Skeletal muscle tissue (tissue), 4 donors: ENCODE measurements around the gene POLD4. TPM values are rescaled to one million over a fixed set of nuclear protein-coding genes. Genes with fewer than 3 reads are reported as not detected.
A peak's percentile ranks its signal among the peaks of the same experiment; 100 is the strongest.

ENCODE experiments used
- H3K27ac ChIP-seq: one replicate; pipeline ENCODE4 v1.7.0; 2013; ENCODE audit warnings: mild to moderate bottlenecking, low read depth, low read length, inconsistent platforms
- H3K27me3 ChIP-seq, 3 donors: one replicate each; pipeline ENCODE4 v1.7.0; 2013; ENCODE audit warnings: low read length in 3 of 3; ENCODE audit not compliant: control insufficient read depth in 3 of 3, insufficient read depth in 3 of 3
- H3K36me3 ChIP-seq, 3 donors: one replicate each; pipeline ENCODE4 v1.7.0; 2013; ENCODE audit warnings: low read length in 3 of 3; ENCODE audit not compliant: control insufficient read depth in 3 of 3, insufficient read depth in 3 of 3
- H3K4me1 ChIP-seq, 3 donors: one replicate each; pipeline ENCODE4 v1.7.0; 2013; ENCODE audit warnings: low read length in 3 of 3, mild to moderate bottlenecking in 3 of 3; ENCODE audit not compliant: control insufficient read depth in 3 of 3, insufficient read depth in 3 of 3
- H3K4me3 ChIP-seq, 3 donors: one replicate each; pipeline ENCODE4 v1.7.0; 2013; ENCODE audit warnings: low read length in 3 of 3
- H3K9ac ChIP-seq, 3 donors: one replicate each; pipeline ENCODE4 v1.7.0; 2013; ENCODE audit warnings: low read length in 3 of 3, mild to moderate bottlenecking in 3 of 3, moderate library complexity in 2 of 3, low read depth in 1 of 3
- H3K9me3 ChIP-seq, 3 donors: one replicate each; pipeline ENCODE4 v1.7.0; 2013; ENCODE audit warnings: low read length in 3 of 3; ENCODE audit not compliant: control insufficient read depth in 3 of 3
- total RNA-seq: library from RNA; depleted of rRNA; stranded (reverse); fragments of >200 nt; gene quantifications from one replicate; pipeline ENCODE4 v1.2.3, GENCODE V29; 2014
- donor health status: Osteomylitis.

Gene POLD4
- total RNA-seq, 1 donor from 2014 or later = 14.6 TPM

- Histone ChIP-seq H3K27me3 (peaks cover 9 to 38% (median 31%) of the 10 kb centered on the region in 3 donors), H3K9me3 (no peaks in the 10 kb centered on the region), H3K27ac (no peak overlapping the region), H3K9ac (peak overlapping the region in 1 of 3 donors; percentile 33), H3K36me3 (peaks cover 0 to 6% (median 5%) of the 10 kb centered on the region in 3 donors), H3K4me3 (no peak overlapping the region), H3K4me1 (peaks cover 7 to 18% (median 13%) of the 10 kb centered on the region in 3 donors)
These were observed 12.5 kb upstream of the POLD4 start for GRCh38 chr11:67365736-67366444.

GRCh38 chr11:67364783-67365722, 11.7 kb upstream of the POLD4 start:
- Histone ChIP-seq H3K27me3 (peaks cover 5 to 32% (median 29%) of the 10 kb centered on the region in 3 donors), H3K9ac (no peak overlapping the region), H3K9me3 (no peaks in the 10 kb centered on the region), H3K27ac (no peak overlapping the region), H3K36me3 (peaks cover 0 to 6% (median 5%) of the 10 kb centered on the region in 3 donors), H3K4me1 (peaks cover 7 to 14% (median 13%) of the 10 kb centered on the region in 3 donors), H3K4me3 (no peak overlapping the region)

GRCh38 chr11:67364169-67364568, 10.8 kb upstream of the POLD4 start:
- Histone ChIP-seq H3K27ac (no peak overlapping the region), H3K9ac (no peak overlapping the region), H3K9me3 (no peaks in the 10 kb centered on the region), H3K4me3 (no peak overlapping the region), H3K36me3 (peaks cover 0 to 6% (median 5%) of the 10 kb centered on the region in 3 donors), H3K4me1 (peaks cover 7 to 13% (median 11%) of the 10 kb centered on the region in 3 donors), H3K27me3 (peaks cover 5 to 25% (median 21%) of the 10 kb centered on the region in 3 donors)

- peak overlapping the region in 1 of 3 donors; percentile 64 for H3K9ac ChIP-seq
- no peaks in the 10 kb centered on the region for H3K27me3 ChIP-seq
- H3K4me1 ChIP-seq = peaks cover 15 to 48% (median 43%) of the 10 kb centered on the region in 3 donors
- H3K9me3 ChIP-seq = no peaks in the 10 kb centered on the region
- H3K4me3 ChIP-seq = no peak overlapping the region
- H3K27ac ChIP-seq = peak overlapping the region; percentile 40
- no peaks in the 10 kb centered on the region for H3K36me3 ChIP-seq
These were observed 4.7 kb upstream of the POLD4 start for GRCh38 chr11:67357831-67358670.

- Histone ChIP-seq H3K27me3 (no peaks in the 10 kb centered on the region), H3K9ac (peak overlapping the region in 2 of 3 donors; percentile 38 to 64), H3K36me3 (no peaks in the 10 kb centered on the region), H3K4me3 (no peak overlapping the region), H3K27ac (peak overlapping the region; percentile 40), H3K9me3 (no peaks in the 10 kb centered on the region), H3K4me1 (peaks cover 22 to 57% (median 52%) of the 10 kb centered on the region in 3 donors)
These were observed 3.7 kb upstream of the POLD4 start for GRCh38 chr11:67356864-67357561.

- H3K4me3 ChIP-seq = no peak overlapping the region
- peaks cover 0 to 3% (median 0%) of the 10 kb centered on the region in 3 donors for H3K36me3 ChIP-seq
- H3K4me1 ChIP-seq = peaks cover 26 to 63% (median 57%) of the 10 kb centered on the region in 3 donors
- H3K9ac ChIP-seq = peak overlapping the region in 1 of 3 donors; percentile 45
- no peaks in the 10 kb centered on the region for H3K9me3 ChIP-seq
- no peaks in the 10 kb centered on the region for H3K27me3 ChIP-seq
- H3K27ac ChIP-seq = peak overlapping the region; percentile 40
These were observed 3.1 kb upstream of the POLD4 start for GRCh38 chr11:67356387-67356863.

- Histone ChIP-seq H3K4me1 (peaks cover 31 to 66% (median 62%) of the 10 kb centered on the region in 3 donors), H3K27me3 (no peaks in the 10 kb centered on the region), H3K4me3 (no peak overlapping the region), H3K9ac (peak overlapping the region in 2 of 3 donors; percentile 45 to 50), H3K27ac (peak overlapping the region; percentile 100), H3K9me3 (no peaks in the 10 kb centered on the region), H3K36me3 (peaks cover 0 to 4% (median 0%) of the 10 kb centered on the region in 3 donors)
These were observed 2.5 kb upstream of the POLD4 start for GRCh38 chr11:67355794-67356386.

- Histone ChIP-seq H3K9ac (peak overlapping the region in 2 of 3 donors; percentile 92 to 98), H3K27me3 (no peaks in the 10 kb centered on the region), H3K4me1 (peaks cover 31 to 66% (median 63%) of the 10 kb centered on the region in 3 donors), H3K9me3 (no peaks in the 10 kb centered on the region), H3K36me3 (peaks cover 0 to 4% (median 0%) of the 10 kb centered on the region in 3 donors), H3K4me3 (peak overlapping the region in 1 of 3 donors; percentile 29), H3K27ac (peak overlapping the region; percentile 100)
These were observed 1.9 kb upstream of the POLD4 start for GRCh38 chr11:67355023-67355793.
